ENCODE results near the gene TOB1. TPM values are rescaled to one million over a fixed set of nuclear protein-coding genes. Genes with fewer than 3 reads are reported as not detected.

Gene TOB1
- total RNA-seq, 2 donors from 2014 or later: 116 to 169 TPM

- H3K36me3 ChIP-seq: no peaks in the 10 kb centered on the region
- no peak for DNase-seq
- TF ChIP-seq CTCF (IDR thresholded peaks at IDR 0.05): no peak
- no peaks in the 10 kb centered on the region for H3K4me1 ChIP-seq
- H3K27ac ChIP-seq: no peak overlapping the region
- H3K9me3 ChIP-seq: no peaks in the 10 kb centered on the region
- H3K4me3 ChIP-seq: no peak overlapping the region
- H3K27me3 ChIP-seq: no peaks in the 10 kb centered on the region
- no peak overlapping the region for H3K9ac ChIP-seq (ENCODE audit: low read depth in 2 of 2, low read length in 2 of 2)
- intact Hi-C loops (cut with DNase I): no loop called here
Measured at GRCh38 chr17:50837286-50837979, 28.7 kb downstream of the TOB1 start.

- Histone ChIP-seq H3K27ac (no peak overlapping the region), H3K9me3 (no peaks in the 10 kb centered on the region), H3K9ac (ENCODE audit: low read depth in 2 of 2, low read length in 2 of 2) (no peak overlapping the region), H3K4me3 (no peak overlapping the region), H3K27me3 (no peaks in the 10 kb centered on the region), H3K36me3 (no peaks in the 10 kb centered on the region), H3K4me1 (no peaks in the 10 kb centered on the region)
- TF ChIP-seq CTCF (IDR thresholded peaks at IDR 0.05): no peak
- intact Hi-C loops (cut with DNase I): no loop called here
- DNase-seq: no peak
Measured at GRCh38 chr17:50836826-50837225, 29.3 kb downstream of the TOB1 start.

GRCh38 chr17:50835301-50836234 is 30.6 kb downstream of the TOB1 start, which contains the start of gene WFIKKN2:
WFIKKN2 (plus strand) TSS chr17:50835586; CDS start chr17:50835938, 352 bp downstream.
- intact Hi-C loops (cut with DNase I): no loop called here
- Histone ChIP-seq H3K9ac (ENCODE audit: low read depth in 2 of 2, low read length in 2 of 2) (peak within 1 kb of the TSS; percentile 39 to 61), H3K36me3 (no peaks in the 10 kb centered on the region), H3K9me3 (no peaks in the 10 kb centered on the region), H3K4me3 (peak within 1 kb of the TSS; percentile 12), H3K4me1 (no peaks in the 10 kb centered on the region), H3K27ac (no peak within 1 kb of the TSS), H3K27me3 (no peaks in the 10 kb centered on the region)
- no peak for DNase-seq
- no peak for TF ChIP-seq CTCF (IDR thresholded peaks at IDR 0.05)

- no peak for DNase-seq
- H3K9ac ChIP-seq (ENCODE audit: low read depth in 2 of 2, low read length in 2 of 2): peak overlapping the region; percentile 39 to 61
- H3K4me1 ChIP-seq: no peaks in the 10 kb centered on the region
- no peak for TF ChIP-seq CTCF (IDR thresholded peaks at IDR 0.05)
- no peaks in the 10 kb centered on the region for H3K36me3 ChIP-seq
- no peaks in the 10 kb centered on the region for H3K9me3 ChIP-seq
- H3K27ac ChIP-seq: no peak overlapping the region
- H3K4me3 ChIP-seq: peak overlapping the region; percentile 12
- no peaks in the 10 kb centered on the region for H3K27me3 ChIP-seq
- intact Hi-C loops (cut with DNase I): no loop called here
Measured at GRCh38 chr17:50834429-50835300, 31.5 kb downstream of the TOB1 start.
